ENCODE data around the gene FCER1G. TPM values are rescaled to one million over a fixed set of nuclear protein-coding genes. Genes with fewer than 3 reads are reported as not detected.

The FCER1G gene
- total and polyA plus RNA-seq, 2 of the 4 experiments (the other 2 are of a cell fraction): 0.44 TPM; not detected in 1

DNA sequence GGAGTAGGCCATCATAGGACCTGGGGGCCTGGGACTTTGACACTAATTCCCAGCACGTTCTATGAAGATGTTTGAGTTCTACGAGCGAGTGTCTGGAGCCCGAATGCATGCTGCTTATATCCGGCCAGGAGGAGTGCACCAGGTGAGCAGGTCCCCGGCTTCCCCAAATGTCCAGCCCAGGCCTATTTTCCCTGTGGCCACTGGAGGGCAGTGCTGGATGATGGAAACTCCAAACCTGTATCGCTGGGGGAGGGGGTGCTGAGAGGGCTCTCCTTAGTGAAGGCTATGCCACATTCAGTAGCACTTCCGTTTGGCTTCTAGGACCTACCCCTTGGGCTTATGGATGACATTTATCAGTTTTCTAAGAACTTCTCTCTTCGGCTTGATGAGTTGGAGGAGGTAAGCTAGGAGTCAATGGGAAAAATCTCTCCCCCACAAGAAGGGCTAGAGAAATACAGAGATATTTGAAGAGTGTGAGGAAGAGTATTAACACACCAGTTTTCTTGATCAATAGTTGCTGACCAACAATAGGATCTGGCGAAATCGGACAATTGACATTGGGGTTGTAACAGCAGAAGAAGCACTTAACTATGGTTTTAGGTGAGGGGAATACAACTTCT, 5.2 kb upstream of the FCER1G start (continued):
- TF ChIP-seq BHLHE40 (IDR thresholded peaks at IDR 0.05; ENCODE audit: low read depth, low read length): no peak

DNA sequence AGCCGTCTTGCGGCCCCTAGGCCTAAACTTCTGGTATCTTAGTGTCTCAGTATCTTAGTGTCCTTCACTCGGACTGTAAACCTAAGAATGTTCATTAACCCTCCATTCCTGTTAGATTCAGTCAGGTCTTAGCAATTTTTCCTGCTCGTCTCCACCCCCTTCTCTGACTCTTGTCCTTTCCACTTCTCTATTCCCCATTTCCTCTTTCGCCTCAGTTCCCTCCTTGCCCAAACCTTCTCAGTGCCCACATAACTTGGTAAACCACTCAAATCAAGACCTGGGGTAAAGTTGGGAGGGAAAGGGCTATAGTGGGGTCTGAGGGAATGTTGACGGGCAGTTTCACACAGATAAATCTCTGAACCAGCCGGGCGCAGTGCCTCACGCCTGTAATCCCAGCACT, 726 bp upstream of the FCER1G start:
- peaks cover 14% of the 10 kb centered on the region for H3K9me1 ChIP-seq (ENCODE audit: insufficient read depth, low read length)
- H3K23ac ChIP-seq (ENCODE audit: low read depth, low read length): no peak overlapping the region
- TF ChIP-seq SMC3 (IDR thresholded peaks at IDR 0.05; ENCODE audit: low read depth, low read length): no peak
- TF ChIP-seq, protein P1, sequence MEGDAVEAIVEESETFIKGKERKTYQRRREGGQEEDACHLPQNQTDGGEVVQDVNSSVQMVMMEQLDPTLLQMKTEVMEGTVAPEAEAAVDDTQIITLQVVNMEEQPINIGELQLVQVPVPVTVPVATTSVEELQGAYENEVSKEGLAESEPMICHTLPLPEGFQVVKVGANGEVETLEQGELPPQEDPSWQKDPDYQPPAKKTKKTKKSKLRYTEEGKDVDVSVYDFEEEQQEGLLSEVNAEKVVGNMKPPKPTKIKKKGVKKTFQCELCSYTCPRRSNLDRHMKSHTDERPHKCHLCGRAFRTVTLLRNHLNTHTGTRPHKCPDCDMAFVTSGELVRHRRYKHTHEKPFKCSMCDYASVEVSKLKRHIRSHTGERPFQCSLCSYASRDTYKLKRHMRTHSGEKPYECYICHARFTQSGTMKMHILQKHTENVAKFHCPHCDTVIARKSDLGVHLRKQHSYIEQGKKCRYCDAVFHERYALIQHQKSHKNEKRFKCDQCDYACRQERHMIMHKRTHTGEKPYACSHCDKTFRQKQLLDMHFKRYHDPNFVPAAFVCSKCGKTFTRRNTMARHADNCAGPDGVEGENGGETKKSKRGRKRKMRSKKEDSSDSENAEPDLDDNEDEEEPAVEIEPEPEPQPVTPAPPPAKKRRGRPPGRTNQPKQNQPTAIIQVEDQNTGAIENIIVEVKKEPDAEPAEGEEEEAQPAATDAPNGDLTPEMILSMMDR (conservative IDR thresholded peaks at IDR 0.05; ENCODE audit: low read depth, low read length): no peak
- TF ChIP-seq MAZ (IDR thresholded peaks at IDR 0.05; ENCODE audit: borderline replicate concordance, low read depth, low read length): no peak
- no peak for TF ChIP-seq CHD1 (IDR thresholded peaks at IDR 0.05; ENCODE audit: low read depth, low read length)
- TF ChIP-seq CEBPB (IDR thresholded peaks at IDR 0.05; ENCODE audit: low read depth, low read length): no peak
- TF ChIP-seq, protein P2, sequence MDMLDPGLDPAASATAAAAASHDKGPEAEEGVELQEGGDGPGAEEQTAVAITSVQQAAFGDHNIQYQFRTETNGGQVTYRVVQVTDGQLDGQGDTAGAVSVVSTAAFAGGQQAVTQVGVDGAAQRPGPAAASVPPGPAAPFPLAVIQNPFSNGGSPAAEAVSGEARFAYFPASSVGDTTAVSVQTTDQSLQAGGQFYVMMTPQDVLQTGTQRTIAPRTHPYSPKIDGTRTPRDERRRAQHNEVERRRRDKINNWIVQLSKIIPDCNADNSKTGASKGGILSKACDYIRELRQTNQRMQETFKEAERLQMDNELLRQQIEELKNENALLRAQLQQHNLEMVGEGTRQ (IDR thresholded peaks at IDR 0.05; ENCODE audit: low read depth, low read length): no peak
- no peak for TF ChIP-seq RFX5 (IDR thresholded peaks at IDR 0.05; ENCODE audit: low read depth, low read length)
- no peak for TF ChIP-seq NFE2L2 (IDR thresholded peaks at IDR 0.05; ENCODE audit: low read depth, low read length)
- TF ChIP-seq ELK1 (IDR thresholded peaks at IDR 0.05; ENCODE audit: borderline replicate concordance, low read depth, low read length): no peak
- no peak for TF ChIP-seq BHLHE40 (IDR thresholded peaks at IDR 0.05; ENCODE audit: low read depth, low read length)
- TF ChIP-seq POLR2A (IDR thresholded peaks at IDR 0.05; ENCODE audit: low read depth, low read length): no peak
- no peak for TF ChIP-seq RCOR1 (IDR thresholded peaks at IDR 0.05; ENCODE audit: insufficient replicate concordance, low read length)
- no peak for TF ChIP-seq MAFK (IDR thresholded peaks at IDR 0.05; ENCODE audit: low read depth, low read length)

More for the DNA sequence above, 726 bp upstream of the FCER1G start:
- H2BK15ac ChIP-seq (ENCODE audit: low read depth, low read length): no peak overlapping the region
- no peak overlapping the region for H2BK20ac ChIP-seq (ENCODE audit: low read depth, low read length)
- no peak overlapping the region for H3K18ac ChIP-seq (ENCODE audit: low read depth, low read length)
- intact Hi-C loops (cut with micrococcal nuclease): no loop called here
- ChIA-PET POLR2A (ENCODE audit: unreplicated experiment) (interaction anchor here (0.7 kb wide), 1 partner anchor 1660 kb away, joined by 10 read pairs; no protein-coding TSS in a partner anchor), CTCF (interaction anchor here (0.8 kb wide), 1 partner anchor 167 kb away, joined by 4 read pairs; no protein-coding TSS in a partner anchor)
- no peak overlapping the region for H3K9ac ChIP-seq (ENCODE audit: low read depth, low read length)
- ATAC-seq (ENCODE audit: low read depth): no peak
- no TSS peak for BruUV-seq (replicated peaks)
- no peak for DNase-seq
- 94% methylated on average over 2 of the region's 9 CpGs; no CpG with 5 or more reads in 1 of the 2 experiments for WGBS, 2 experiments (ENCODE audit: extremely low coverage in 2 of 2, insufficient read length in 1 of 2)
- in situ Hi-C loops (cut with MboI; ENCODE audit: low sequenced_read_pairs): loop anchor here (10.0 kb wide), 1 partner anchor 530 kb away; the partner anchor contains the start of gene DUSP12
- no peak overlapping the region for H3K4me3 ChIP-seq (ENCODE audit: insufficient read depth, low read depth, low read length)
- H2AK9ac ChIP-seq (replicated peaks; ENCODE audit: low read depth, low read length, poor library complexity): no peak overlapping the region
- no peaks in the 10 kb centered on the region for H3K27me3 ChIP-seq (ENCODE audit: control insufficient read depth, insufficient read depth, low read length)
- no peak overlapping the region for H2BK5ac ChIP-seq (ENCODE audit: low read depth, low read length, poor library complexity, severe bottlenecking)
- H3K79me1 ChIP-seq (ENCODE audit: low read depth in 1 of 2, low read length in 2 of 2): peaks cover 5 to 14% of the 10 kb centered on the region in 2 experiments
- no peak overlapping the region for H4K8ac ChIP-seq (ENCODE audit: low read depth in 2 of 2, low read length in 2 of 2)
- no peak overlapping the region for H3K56ac ChIP-seq (ENCODE audit: extremely low read depth, insufficient read depth, low read length)
- peaks cover 11% of the 10 kb centered on the region for H3K4me1 ChIP-seq (ENCODE audit: control insufficient read depth, insufficient read depth, low read length)
- no peak overlapping the region for H2AK5ac ChIP-seq (ENCODE audit: low read depth, low read length)
- H4K20me1 ChIP-seq (ENCODE audit: insufficient read depth, low read length): no peaks in the 10 kb centered on the region
- H2BK120ac ChIP-seq (ENCODE audit: low read depth, low read length): no peak overlapping the region
- no peak overlapping the region for H4K5ac ChIP-seq (ENCODE audit: low read depth, low read length)
- H2AFZ ChIP-seq (replicated peaks; ENCODE audit: low read length, poor library complexity): no peak overlapping the region
- H3K36me3 ChIP-seq (ENCODE audit: control insufficient read depth, insufficient read depth, low read length): peaks cover 42% of the 10 kb centered on the region
- H3K4ac ChIP-seq (ENCODE audit: low read depth, low read length): no peak overlapping the region
- no peak overlapping the region for H3K27ac ChIP-seq (ENCODE audit: insufficient read depth, low read length)
- no peak overlapping the region for H3K4me2 ChIP-seq (ENCODE audit: low read depth, low read length)
- H4K91ac ChIP-seq (ENCODE audit: insufficient read depth, low read depth, low read length): no peak overlapping the region
- H3K14ac ChIP-seq (replicated peaks; ENCODE audit: low read depth, low read length): no peak overlapping the region
- dilution Hi-C loops (cut with HindIII; ENCODE audit: low sequenced_read_pairs, unreplicated experiment): no loop called here
- H3K9me3 ChIP-seq (ENCODE audit: control insufficient read depth, insufficient read depth, low read length): no peaks in the 10 kb centered on the region

Data from IMR-90 (cell line).